KG1 (cell line): ENCODE data around the gene ALDH1L2.

Experiments
- DNase-seq: peaks from one replicate; lab custom pipeline; 2025; lab: John Stamatoyannopoulos, UW

Gene ALDH1L2

GRCh38 chr12:105083551-105084105, 630 bp downstream of the ALDH1L2 start:
- no peak for DNase-seq

DNA sequence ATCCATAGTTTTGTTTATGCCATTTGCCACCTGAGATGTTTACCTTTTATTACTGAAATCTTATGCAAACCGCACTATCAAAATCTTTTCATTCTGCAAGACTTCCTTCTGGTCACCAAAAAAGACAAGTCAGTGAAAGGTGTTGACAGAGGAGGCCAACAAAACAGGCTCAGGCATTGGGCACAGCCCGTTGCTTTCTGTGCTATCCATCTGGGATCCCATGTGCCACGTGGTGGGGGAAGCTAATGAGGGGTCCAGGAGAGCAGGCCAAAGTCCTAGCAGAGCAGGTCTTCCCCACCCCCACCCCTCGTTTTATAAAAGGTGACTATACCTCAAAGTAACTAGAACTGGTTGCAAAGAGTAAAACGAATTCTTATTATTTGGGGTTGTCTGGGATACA, 1.2 kb downstream of the ALDH1L2 start:
- DNase-seq = no peak

GRCh38 chr12:105078712-105079570, 5.3 kb downstream of the ALDH1L2 start:
- no peak for DNase-seq

DNA sequence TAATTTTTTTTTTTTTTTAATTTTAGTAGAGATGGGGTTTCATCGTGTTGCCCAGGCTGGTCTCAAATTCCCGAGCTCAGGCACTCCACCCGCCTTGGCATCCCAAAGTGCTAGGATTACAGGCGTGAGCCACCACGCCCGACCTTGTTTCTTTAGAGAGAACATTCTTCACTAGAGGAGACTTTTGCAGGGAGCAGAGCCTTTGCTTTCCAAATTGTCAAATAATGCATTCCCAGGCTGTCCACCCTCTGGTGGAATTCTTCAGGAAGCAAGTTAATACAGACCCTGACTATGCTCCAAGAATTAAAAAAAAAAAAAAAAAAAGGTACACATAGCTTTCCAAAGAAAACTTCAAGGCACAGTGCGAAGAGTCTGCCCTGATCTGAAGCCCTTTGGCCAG, 6.8 kb downstream of the ALDH1L2 start:
- DNase-seq = no peak

DNA sequence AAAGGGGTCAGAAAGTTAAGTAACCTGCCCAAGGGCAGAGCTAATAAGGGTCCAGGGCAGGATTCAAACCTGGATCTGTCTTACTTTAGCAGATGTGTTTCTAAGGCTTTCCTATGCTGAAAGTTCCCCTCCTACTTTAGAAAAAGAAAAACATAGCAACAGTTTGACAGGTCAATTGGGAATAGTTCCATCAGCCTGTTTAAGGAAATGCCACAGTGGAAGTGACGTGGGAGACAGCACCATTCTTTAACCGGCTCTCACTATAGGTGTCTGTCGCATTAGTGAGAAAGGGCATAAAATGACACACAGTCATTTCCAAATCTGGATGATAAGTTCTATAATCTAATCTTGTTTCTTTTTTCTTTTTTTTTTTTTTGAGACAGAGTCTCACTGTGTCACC, 7.3 kb downstream of the ALDH1L2 start:
- no peak for DNase-seq

GRCh38 chr12:105076098-105076497, 8.2 kb downstream of the ALDH1L2 start:
- DNase-seq = no peak

- no peak for DNase-seq
These were observed 11.3 kb downstream of the ALDH1L2 start for GRCh38 chr12:105072888-105073488.

- DNase-seq = no peak
These were observed 12.3 kb downstream of the ALDH1L2 start for GRCh38 chr12:105071981-105072380.

GRCh38 chr12:105069936-105070702, 14.1 kb downstream of the ALDH1L2 start:
- DNase-seq = no peak

- no peak for DNase-seq
These were observed 16.7 kb downstream of the ALDH1L2 start for GRCh38 chr12:105067511-105068031.

- DNase-seq = no peak
These were observed 19.6 kb downstream of the ALDH1L2 start for GRCh38 chr12:105064564-105065178.

GRCh38 chr12:105060715-105061378, 23.4 kb downstream of the ALDH1L2 start:
- DNase-seq = no peak

DNA sequence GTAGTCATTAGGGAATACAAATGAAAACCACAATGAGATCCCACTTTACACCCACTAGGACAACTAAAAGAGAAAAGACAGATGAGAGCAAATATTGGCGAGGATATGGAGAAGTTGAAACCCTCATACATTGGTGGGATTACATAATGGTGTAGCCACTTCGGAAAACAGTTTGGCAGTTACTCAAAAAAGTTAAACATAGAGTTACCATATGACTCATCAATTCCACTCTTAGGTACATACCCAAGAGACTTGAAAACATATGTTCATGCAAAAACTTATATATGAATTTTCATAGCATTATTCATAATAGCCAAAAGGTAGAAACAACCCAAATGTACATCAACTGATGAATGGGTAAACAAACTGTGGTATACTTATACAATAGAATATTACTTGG, 27.1 kb downstream of the ALDH1L2 start:
- DNase-seq = no peak

GRCh38 chr12:105053116-105053572, 31.1 kb downstream of the ALDH1L2 start:
- peak; percentile 74 for DNase-seq

GRCh38 chr12:105051981-105052380, 32.3 kb downstream of the ALDH1L2 start:
- no peak for DNase-seq

- no peak for DNase-seq
These were observed 35.9 kb downstream of the ALDH1L2 start for GRCh38 chr12:105048315-105048714.

GRCh38 chr12:105047308-105047707, 37.0 kb downstream of the ALDH1L2 start:
- DNase-seq = no peak

- DNase-seq = no peak
These were observed 43.1 kb downstream of the ALDH1L2 start for GRCh38 chr12:105041186-105041585.

DNA sequence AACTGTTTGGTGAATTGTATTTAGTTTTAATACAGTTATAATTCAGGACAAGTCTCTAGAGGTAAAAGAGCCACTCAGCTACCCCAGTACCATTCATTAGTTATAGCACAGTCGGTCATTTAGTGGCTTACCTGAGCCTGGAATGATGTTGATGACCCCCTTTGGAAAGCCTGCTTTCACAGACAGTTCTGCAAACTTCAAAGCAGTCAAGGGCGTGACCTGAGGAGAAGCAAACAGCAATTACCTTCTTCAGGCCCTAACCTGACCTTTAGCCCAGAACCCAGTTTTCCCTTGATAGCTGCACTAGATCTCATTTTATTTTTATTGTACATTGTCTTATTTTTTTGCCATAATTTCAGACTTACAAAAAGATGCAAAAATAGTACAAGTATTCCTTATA, 43.8 kb downstream of the ALDH1L2 start:
- DNase-seq = no peak

DNA sequence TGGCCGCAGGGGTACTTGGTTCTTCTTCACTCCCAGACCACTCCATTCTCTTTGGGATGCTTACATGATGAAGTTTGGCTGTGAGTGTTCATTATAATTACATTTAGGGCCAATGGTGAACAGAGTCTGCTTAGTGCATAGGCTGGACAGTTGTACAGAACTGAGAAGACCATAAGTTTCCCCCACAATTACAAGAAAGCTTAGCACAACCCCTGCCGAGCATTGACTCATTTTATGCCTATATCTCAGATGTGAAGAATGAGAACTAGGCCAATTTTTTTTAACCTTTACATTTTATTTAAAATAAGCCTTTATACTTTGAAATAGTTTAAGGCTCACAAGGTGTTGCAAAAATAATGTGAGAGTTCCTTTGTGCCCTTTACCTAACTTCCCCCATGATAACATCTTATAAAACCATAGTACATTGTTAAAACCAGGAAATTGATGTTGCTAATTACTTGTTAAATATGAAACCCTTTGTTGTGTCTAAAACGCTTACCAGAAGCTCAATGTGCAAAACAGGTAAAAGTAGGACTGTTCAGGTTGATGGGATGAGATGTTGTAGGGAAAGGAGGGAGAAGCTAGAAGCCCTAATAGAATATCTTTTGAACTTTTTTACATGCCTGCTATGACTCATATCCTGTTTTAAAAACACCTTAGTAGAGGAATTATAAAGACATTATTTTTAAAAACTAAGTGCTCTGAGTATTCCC, 47.2 kb downstream of the ALDH1L2 start:
- no peak for DNase-seq

DNA sequence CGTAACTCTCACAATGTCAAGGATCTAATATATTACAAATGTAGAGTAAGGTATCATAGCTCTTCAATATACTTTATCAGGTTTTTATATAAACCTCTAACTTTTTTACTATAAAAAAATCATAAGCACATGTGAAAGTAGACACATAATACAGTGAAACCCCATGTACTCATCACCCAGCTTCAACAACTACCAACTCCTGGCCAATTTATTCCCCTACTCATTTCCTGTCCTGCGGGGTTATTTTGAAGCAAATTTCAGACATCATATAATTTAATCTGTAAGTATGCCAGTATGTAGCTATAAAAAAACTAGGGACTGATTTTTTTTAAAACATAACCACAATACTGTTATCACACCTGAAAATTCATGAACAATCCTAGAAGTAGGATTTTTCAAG, 50.4 kb downstream of the ALDH1L2 start:
- no peak for DNase-seq
